ENCODE data around the gene SLC35F3.

The SLC35F3 gene

DNA sequence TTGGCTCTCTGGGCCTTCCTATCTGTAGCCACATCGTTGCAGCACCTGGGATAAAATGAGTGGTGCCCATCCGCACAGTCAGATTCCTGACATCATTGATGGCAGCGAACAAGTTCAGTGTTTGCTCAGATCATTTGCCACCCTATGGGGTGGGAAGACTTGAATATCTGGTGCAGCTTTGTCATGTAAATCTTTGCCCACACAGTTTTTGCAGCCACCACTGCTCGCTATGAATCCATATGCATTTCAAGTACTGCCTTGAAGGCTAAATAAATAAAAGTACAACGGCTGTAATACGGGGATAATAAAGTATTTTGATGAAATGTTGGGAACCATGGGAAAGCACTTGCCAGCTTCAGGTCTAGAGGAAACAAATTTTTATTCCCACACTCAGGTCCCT, 412.5 kb downstream of the SLC35F3 start:
- Histone ChIP-seq H3K36me3 (no peaks in the 10 kb centered on the region), H3K4me3 (ENCODE audit: low read depth, low read length) (no peak overlapping the region), H3K9me3 (ENCODE audit: severe bottlenecking) (no peaks in the 10 kb centered on the region), H3K27me3 (ENCODE audit: insufficient read depth, low read depth, severe bottlenecking) (peaks cover 74% of the 10 kb centered on the region), H3K27ac (no peak overlapping the region)
- TF ChIP-seq, protein P1, sequence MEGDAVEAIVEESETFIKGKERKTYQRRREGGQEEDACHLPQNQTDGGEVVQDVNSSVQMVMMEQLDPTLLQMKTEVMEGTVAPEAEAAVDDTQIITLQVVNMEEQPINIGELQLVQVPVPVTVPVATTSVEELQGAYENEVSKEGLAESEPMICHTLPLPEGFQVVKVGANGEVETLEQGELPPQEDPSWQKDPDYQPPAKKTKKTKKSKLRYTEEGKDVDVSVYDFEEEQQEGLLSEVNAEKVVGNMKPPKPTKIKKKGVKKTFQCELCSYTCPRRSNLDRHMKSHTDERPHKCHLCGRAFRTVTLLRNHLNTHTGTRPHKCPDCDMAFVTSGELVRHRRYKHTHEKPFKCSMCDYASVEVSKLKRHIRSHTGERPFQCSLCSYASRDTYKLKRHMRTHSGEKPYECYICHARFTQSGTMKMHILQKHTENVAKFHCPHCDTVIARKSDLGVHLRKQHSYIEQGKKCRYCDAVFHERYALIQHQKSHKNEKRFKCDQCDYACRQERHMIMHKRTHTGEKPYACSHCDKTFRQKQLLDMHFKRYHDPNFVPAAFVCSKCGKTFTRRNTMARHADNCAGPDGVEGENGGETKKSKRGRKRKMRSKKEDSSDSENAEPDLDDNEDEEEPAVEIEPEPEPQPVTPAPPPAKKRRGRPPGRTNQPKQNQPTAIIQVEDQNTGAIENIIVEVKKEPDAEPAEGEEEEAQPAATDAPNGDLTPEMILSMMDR (IDR thresholded peaks at IDR 0.05; ENCODE audit: low read depth, low read length) = no peak
- no peak for DNase-seq

DNA sequence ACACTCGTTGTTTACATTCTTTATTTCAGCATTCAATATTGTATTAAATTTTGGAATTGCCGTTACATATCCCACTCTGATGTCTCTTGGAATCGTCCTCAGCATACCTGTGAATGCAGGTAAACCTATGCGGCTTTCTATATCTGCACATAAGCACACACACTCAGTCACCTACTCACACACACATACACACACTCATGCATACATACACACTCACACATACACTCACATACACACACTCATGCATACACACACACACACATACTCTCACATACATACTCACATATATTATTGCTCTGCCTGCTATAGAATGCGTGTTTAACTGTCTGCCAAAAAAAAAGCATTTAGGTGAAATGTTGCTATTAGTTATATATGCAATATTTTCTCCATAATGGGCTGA, 415.6 kb downstream of the SLC35F3 start:
- H3K4me3 ChIP-seq (ENCODE audit: low read depth, low read length) = no peak overlapping the region
- H3K27ac ChIP-seq = no peak overlapping the region
- H3K9me3 ChIP-seq (ENCODE audit: severe bottlenecking) = no peaks in the 10 kb centered on the region
- H3K36me3 ChIP-seq = no peaks in the 10 kb centered on the region
- TF ChIP-seq, protein P1 (IDR thresholded peaks at IDR 0.05; ENCODE audit: low read depth, low read length) = no peak
- no peak for DNase-seq
- H3K27me3 ChIP-seq (ENCODE audit: insufficient read depth, low read depth, severe bottlenecking) = peaks cover 60% of the 10 kb centered on the region

DNA sequence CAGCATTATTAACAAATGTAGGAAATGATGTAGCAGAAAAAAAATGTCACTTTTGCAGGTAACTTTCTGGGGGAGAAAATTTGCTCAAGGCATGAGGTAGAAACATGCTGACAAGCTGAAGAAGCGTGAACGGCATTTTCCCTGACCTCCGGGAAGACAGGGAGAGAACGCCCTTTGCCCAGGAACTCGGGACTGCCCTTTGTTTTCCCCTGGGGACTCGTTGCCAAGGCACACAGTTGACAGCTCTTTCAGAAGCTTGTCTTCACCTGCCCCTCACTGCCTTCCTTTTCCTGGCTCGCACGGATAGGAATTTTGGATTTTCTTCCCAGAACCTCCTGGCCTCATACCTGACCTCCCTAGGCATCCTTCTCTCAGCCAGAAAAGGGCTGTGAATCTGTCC, 416.1 kb downstream of the SLC35F3 start:
- Histone ChIP-seq H3K4me3 (ENCODE audit: low read depth, low read length) (no peak overlapping the region), H3K27ac (no peak overlapping the region), H3K9me3 (ENCODE audit: severe bottlenecking) (no peaks in the 10 kb centered on the region), H3K27me3 (ENCODE audit: insufficient read depth, low read depth, severe bottlenecking) (peaks cover 60% of the 10 kb centered on the region), H3K36me3 (no peaks in the 10 kb centered on the region)
- TF ChIP-seq, protein P1 (IDR thresholded peaks at IDR 0.05; ENCODE audit: low read depth, low read length) = no peak
- DNase-seq = no peak

DNA sequence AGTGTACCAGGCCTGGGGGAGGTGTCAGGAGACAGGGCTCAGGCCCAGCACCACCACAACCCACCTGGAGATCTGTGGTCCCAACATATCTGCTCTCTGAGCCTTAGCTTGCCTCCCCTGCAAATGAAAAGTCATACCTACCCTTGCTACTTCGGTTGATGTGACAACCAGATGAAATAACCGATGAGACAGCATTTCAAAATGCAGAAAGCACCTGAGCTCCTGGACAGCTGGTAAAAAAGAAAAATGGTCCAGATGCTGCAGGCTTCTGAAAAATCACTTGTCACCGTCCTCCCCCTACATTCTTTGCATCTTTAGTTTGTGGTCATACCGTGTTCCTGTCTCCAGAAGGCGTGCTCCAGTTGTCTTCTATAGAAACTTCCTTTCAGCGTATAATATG, 416.8 kb downstream of the SLC35F3 start:
- no peak overlapping the region for H3K27ac ChIP-seq
- DNase-seq = no peak
- TF ChIP-seq, protein P1 (IDR thresholded peaks at IDR 0.05; ENCODE audit: low read depth, low read length) = no peak
- H3K4me3 ChIP-seq (ENCODE audit: low read depth, low read length) = no peak overlapping the region
- H3K9me3 ChIP-seq (ENCODE audit: severe bottlenecking) = no peaks in the 10 kb centered on the region
- H3K36me3 ChIP-seq = no peaks in the 10 kb centered on the region
- H3K27me3 ChIP-seq (ENCODE audit: insufficient read depth, low read depth, severe bottlenecking) = peaks cover 57% of the 10 kb centered on the region

DNA sequence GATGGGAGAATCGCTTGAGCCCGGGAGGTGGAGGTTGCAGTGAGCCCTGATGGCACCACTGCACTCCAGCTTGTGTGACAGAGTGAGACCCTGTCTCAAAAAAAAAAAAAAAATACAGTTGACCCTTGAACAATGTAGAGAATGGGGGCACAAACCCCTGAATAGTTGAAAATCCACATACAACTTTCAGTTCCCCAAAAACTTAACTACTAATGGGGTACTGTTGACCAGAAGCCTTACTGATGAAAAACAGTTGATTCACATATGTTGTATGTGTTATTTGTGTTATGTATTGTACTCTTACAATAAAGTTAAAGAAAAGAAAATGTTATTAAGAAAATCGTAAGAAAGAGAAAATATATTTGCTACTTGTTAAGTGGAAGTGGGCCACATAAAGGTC, 417.6 kb downstream of the SLC35F3 start:
- H3K27me3 ChIP-seq (ENCODE audit: insufficient read depth, low read depth, severe bottlenecking) = peaks cover 59% of the 10 kb centered on the region
- no peak overlapping the region for H3K4me3 ChIP-seq (ENCODE audit: low read depth, low read length)
- no peaks in the 10 kb centered on the region for H3K36me3 ChIP-seq
- no peaks in the 10 kb centered on the region for H3K9me3 ChIP-seq (ENCODE audit: severe bottlenecking)
- no peak overlapping the region for H3K27ac ChIP-seq
- DNase-seq = no peak
- TF ChIP-seq, protein P1 (IDR thresholded peaks at IDR 0.05; ENCODE audit: low read depth, low read length) = no peak

DNA sequence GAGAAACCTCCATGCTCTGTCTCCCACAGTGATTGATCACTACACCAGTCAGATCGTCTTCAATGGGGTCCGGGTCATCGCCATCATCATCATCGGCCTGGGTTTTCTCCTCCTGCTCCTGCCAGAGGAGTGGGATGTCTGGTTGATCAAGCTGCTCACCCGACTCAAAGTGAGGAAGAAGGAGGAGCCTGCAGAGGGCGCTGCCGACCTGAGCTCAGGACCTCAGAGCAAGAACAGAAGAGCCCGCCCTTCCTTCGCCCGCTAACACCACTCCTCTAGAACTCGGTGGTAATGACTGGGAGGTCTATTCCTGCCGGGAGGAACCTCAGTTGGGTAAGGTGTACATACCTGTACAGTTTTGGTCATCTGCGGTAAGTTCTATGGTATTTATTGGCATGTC, 418.5 kb downstream of the SLC35F3 start:
- DNase-seq = peak; percentile 95
- no peaks in the 10 kb centered on the region for H3K9me3 ChIP-seq (ENCODE audit: severe bottlenecking)
- no peaks in the 10 kb centered on the region for H3K36me3 ChIP-seq
- H3K27me3 ChIP-seq (ENCODE audit: insufficient read depth, low read depth, severe bottlenecking) = peaks cover 50% of the 10 kb centered on the region
- no peak overlapping the region for H3K27ac ChIP-seq
- TF ChIP-seq, protein P1 (IDR thresholded peaks at IDR 0.05; ENCODE audit: low read depth, low read length) = peak; percentile 98
- no peak overlapping the region for H3K4me3 ChIP-seq (ENCODE audit: low read depth, low read length)

Data from WERI-Rb-1 (cell line).